ENCODE measurements around the gene BRD7. TPM values are rescaled to one million over a fixed set of nuclear protein-coding genes. Genes with fewer than 3 reads are reported as not detected.
"Not testable (repeated sequence)": the region's sequence is repeated elsewhere in the genome, so short reads cannot be mapped to it uniquely, and the experiment has no call there.

The BRD7 gene
- total RNA-seq, 2 donors from 2014 or later, result 21.8 to 32.6 TPM

DNA sequence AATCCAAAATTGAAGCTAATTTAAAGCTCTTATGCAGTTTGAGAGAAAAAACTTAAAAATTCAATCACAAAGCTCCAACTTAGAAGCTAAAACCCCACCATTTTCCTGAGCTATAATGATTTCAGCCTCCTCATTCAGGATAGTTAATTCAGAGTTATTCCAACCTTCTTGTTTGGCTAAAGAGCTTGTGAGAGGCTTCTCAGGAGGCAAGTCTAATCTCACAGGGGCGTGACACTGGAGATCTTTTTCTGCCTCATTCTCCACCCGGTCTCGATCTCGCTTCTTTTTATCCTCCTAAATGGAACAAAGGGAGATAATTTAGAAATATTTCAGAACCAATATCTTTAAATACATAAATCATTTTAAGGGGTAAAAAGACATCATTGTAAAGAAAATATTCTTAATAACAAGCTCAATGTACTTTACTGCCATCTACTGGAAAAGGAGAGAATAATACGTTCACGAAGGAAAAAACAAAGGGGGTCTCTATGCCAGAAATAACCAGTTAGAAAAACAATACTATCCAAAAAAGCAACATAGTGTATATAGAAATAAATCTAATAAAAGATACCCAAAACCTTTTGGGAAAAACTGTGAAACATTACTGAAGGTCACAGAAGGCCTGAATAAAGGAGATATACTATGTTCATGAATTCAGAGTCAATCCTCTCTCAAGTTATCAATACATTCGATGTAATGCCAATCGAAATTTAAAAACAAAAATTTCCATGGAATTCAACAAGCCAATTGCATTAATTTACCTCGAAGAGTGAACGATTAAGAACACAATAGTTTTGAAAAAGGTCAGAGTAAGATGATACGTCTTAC, 13.9 kb downstream of the BRD7 start:
- Histone ChIP-seq H3K4me1 (peaks cover 4% of the 10 kb centered on the region), H3K27me3 (no peaks in the 10 kb centered on the region), H3K27ac (no peak overlapping the region), H3K9me3 (no peaks in the 10 kb centered on the region), H3K36me3 (replicated peaks in 1 of 2; ENCODE audit: insufficient read depth in 1 of 2, low read depth in 2 of 2) (peaks cover 0 to 13% of the 10 kb centered on the region in 2 donors), H3K4me3 (no peak overlapping the region)
- no peak for ATAC-seq
- TF ChIP-seq, protein P1, sequence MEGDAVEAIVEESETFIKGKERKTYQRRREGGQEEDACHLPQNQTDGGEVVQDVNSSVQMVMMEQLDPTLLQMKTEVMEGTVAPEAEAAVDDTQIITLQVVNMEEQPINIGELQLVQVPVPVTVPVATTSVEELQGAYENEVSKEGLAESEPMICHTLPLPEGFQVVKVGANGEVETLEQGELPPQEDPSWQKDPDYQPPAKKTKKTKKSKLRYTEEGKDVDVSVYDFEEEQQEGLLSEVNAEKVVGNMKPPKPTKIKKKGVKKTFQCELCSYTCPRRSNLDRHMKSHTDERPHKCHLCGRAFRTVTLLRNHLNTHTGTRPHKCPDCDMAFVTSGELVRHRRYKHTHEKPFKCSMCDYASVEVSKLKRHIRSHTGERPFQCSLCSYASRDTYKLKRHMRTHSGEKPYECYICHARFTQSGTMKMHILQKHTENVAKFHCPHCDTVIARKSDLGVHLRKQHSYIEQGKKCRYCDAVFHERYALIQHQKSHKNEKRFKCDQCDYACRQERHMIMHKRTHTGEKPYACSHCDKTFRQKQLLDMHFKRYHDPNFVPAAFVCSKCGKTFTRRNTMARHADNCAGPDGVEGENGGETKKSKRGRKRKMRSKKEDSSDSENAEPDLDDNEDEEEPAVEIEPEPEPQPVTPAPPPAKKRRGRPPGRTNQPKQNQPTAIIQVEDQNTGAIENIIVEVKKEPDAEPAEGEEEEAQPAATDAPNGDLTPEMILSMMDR (IDR thresholded peaks at IDR 0.05), result peak in 6 of 7 experiments; percentile 36 to 62 (median 48)
- no peak for TF ChIP-seq POLR2A (IDR thresholded peaks at IDR 0.05)
- intact Hi-C loops (cut with DNase I), result loop anchor here (10.0 kb wide), 1 partner anchor 110 kb away; no protein-coding TSS in a partner anchor
- 71 to 77% methylated on average over 11 of the region's 11 CpGs for WGBS, 2 donors
- no peak for DNase-seq

DNA sequence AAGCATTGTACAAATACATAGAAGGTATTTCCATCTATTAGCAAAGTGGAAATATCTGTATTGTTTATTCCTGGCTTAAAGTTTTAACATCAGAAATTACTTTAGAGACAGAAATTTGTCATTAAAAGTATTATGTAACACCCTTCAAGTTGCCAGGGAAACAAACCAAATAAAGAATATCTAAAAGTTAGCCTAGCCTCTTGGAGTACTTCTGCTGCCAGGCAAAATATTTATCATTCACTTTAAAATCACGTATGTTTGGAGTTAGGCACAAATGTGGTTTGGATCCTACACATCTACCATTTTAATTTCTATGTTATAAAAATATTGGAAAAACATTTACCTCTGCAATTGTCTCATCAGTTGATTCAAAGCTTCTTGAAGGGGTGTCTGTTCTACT, 14.7 kb downstream of the BRD7 start:
- Histone ChIP-seq H3K36me3 (replicated peaks in 1 of 2; ENCODE audit: insufficient read depth in 1 of 2, low read depth in 2 of 2) (peaks cover 0 to 16% of the 10 kb centered on the region in 2 donors), H3K4me1 (no peaks in the 10 kb centered on the region), H3K9me3 (no peaks in the 10 kb centered on the region), H3K27me3 (no peaks in the 10 kb centered on the region), H3K4me3 (no peak overlapping the region), H3K27ac (no peak overlapping the region)
- intact Hi-C loops (cut with DNase I), result loop anchor here (10.0 kb wide), 1 partner anchor 109 kb away; no protein-coding TSS in a partner anchor
- WGBS, 2 donors, result 21 to 32% methylated on average over 1 of the region's 1 CpG
- no peak for TF ChIP-seq POLR2A (IDR thresholded peaks at IDR 0.05)
- TF ChIP-seq, protein P1 (IDR thresholded peaks at IDR 0.05), result no peak
- ATAC-seq (no peak), DNase-seq (no peak)

DNA sequence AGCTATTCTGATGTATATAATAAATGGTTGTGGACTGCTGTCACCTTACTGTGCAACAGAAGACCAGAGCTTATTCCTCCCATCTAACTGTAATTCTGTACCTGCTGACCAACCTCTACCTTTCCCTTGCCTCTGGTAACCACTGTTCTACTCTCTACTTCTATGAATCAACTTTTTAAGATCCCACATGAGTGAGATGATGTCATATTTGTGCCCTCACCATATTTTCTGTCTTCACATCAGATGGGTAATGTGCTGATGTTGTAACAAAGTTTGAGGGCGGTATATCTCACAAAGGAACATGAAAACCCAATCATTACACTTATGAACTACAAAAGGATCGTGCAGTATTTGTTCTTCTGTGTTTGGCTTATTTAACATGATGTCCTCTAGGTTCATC, 16.8 kb downstream of the BRD7 start:
- 97% methylated on average over 2 of the region's 2 CpGs for WGBS, 2 donors
- ATAC-seq, result no peak
- no peaks in the 10 kb centered on the region for H3K4me1 ChIP-seq
- no peaks in the 10 kb centered on the region for H3K9me3 ChIP-seq
- H3K36me3 ChIP-seq (replicated peaks in 1 of 2; ENCODE audit: insufficient read depth in 1 of 2, low read depth in 2 of 2), result peaks cover 0 to 16% of the 10 kb centered on the region in 2 donors
- no peak overlapping the region for H3K4me3 ChIP-seq
- no peak overlapping the region for H3K27ac ChIP-seq
- TF ChIP-seq POLR2A (IDR thresholded peaks at IDR 0.05), result no peak
- TF ChIP-seq, protein P1 (IDR thresholded peaks at IDR 0.05), result no peak
- no peak for DNase-seq
- intact Hi-C loops (cut with DNase I), result loop anchor here (10.0 kb wide), 1 partner anchor 107 kb away; no protein-coding TSS in a partner anchor
- H3K27me3 ChIP-seq, result no peaks in the 10 kb centered on the region

DNA sequence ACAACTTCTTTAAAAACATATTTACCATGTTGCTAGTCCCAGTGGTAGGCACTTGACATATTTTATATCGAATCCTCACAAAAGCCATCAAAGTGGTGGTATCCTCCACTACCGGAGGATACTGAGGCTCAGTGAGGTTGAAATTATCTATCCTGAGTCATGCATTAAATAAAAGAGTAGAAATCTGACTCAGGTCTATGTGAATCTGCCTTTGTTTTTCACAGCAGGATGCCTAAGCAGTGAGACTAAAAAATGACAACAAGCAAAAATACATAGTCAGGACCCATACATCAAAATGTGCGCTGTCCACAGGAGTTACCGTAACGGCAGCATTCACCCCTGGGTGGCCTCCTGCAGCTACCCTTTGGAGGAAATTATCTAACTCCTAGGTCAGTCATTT, 17.7 kb downstream of the BRD7 start:
- intact Hi-C loops (cut with DNase I), result loop anchor here (10.0 kb wide), 1 partner anchor 106 kb away; no protein-coding TSS in a partner anchor
- no peak overlapping the region for H3K27ac ChIP-seq
- H3K27me3 ChIP-seq, result no peaks in the 10 kb centered on the region
- peaks cover 0 to 16% of the 10 kb centered on the region in 2 donors for H3K36me3 ChIP-seq (replicated peaks in 1 of 2; ENCODE audit: insufficient read depth in 1 of 2, low read depth in 2 of 2)
- no peak overlapping the region for H3K4me3 ChIP-seq
- no peaks in the 10 kb centered on the region for H3K4me1 ChIP-seq
- ATAC-seq (no peak), DNase-seq (no peak)
- WGBS, 2 donors, result 94% methylated on average over 5 of the region's 5 CpGs
- TF ChIP-seq, protein P1 (IDR thresholded peaks at IDR 0.05), result no peak
- no peak for TF ChIP-seq POLR2A (IDR thresholded peaks at IDR 0.05)
- no peaks in the 10 kb centered on the region for H3K9me3 ChIP-seq

DNA sequence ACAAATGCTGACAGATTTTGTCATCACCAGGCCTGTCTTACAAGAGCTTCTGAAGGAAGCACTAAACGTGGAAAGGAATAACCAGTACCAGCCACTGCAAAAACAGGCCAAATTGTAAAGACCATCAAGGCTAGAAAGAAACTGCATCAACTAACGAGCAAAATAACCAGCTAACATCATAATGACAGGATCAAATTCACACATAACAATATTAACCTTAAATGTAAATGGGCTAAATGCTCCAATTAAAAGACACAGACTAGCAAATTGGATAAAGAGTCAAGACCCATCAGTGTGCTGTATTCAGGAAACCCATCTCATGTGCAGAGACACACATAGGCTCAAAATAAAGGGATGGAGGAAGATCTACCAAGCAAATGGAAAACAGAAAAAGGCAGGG, 23.6 kb downstream of the BRD7 start:
- ATAC-seq, result not testable (repeated sequence)

DNA sequence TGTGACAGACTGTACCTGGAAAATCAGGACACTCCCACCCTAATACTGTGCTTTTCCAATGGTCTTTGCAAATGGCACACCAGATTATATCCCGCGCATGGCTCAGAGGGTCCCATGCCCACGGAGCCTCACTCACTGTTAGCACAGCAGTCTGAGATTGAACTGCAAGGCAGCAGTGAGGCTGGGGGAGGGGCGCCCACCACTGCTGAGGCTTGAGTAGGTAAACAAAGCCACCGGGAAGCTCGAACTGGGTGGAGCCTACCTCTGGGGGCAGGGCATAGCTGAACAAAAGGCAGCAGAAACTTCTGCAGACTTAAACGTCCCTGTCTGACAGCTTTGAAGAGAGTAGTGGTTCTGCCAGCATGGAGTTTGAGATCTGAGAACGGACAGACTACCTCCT, 25.2 kb downstream of the BRD7 start:
- WGBS, 2 donors, result 77 to 81% methylated on average over 7 of the region's 8 CpGs

More for the DNA sequence above, 23.6 kb downstream of the BRD7 start:
- WGBS, 2 donors, result 88 to 90% methylated on average over 2 of the region's 2 CpGs
- H3K9me3 ChIP-seq; H3K4me3 ChIP-seq; DNase-seq; H3K27ac ChIP-seq; H3K27me3 ChIP-seq; H3K4me1 ChIP-seq; intact Hi-C loops (cut with DNase I): not testable (repeated sequence)
- H3K36me3 ChIP-seq (replicated peaks in 1 of 2; ENCODE audit: insufficient read depth in 1 of 2, low read depth in 2 of 2), result peaks cover 0 to 11% of the 10 kb centered on the region in 2 donors

More for the DNA sequence above, 25.2 kb downstream of the BRD7 start:
- H3K27me3 ChIP-seq; intact Hi-C loops (cut with DNase I); H3K4me1 ChIP-seq; H3K4me3 ChIP-seq; DNase-seq; H3K27ac ChIP-seq; H3K9me3 ChIP-seq; H3K36me3 ChIP-seq (replicated peaks in 1 of 2; ENCODE audit: insufficient read depth in 1 of 2, low read depth in 2 of 2); ATAC-seq: not testable (repeated sequence)
